HG03103 (cell line): ENCODE results near the gene BRD4.
"Not testable (repeated sequence)": the region's sequence is repeated elsewhere in the genome, so short reads cannot be mapped to it uniquely, and the experiment has no call there.

Experiments
- ATAC-seq: cut with Tn5 transposase; IDR thresholded peaks from one replicate; pipeline ENCODE4 v1.9.1; 2021; ENCODE audit warnings: low read depth; ENCODE audit not compliant: unreplicated experiment

The BRD4 gene

GRCh38 chr19:15332311-15332996, at the start of gene BRD4:
Gene BRD4, minus strand, starts transcription at chr19:15332539. Its CDS starts 59,440 bp downstream, at chr19:15273099.
- no peak for ATAC-seq

- ATAC-seq = no peak
These were observed 49.5 kb upstream of the BRD4 start for GRCh38 chr19:15381864-15382263.

- ATAC-seq = no peak
These were observed 49.1 kb upstream of the BRD4 start for GRCh38 chr19:15381429-15381828.

- peak; percentile 31 for ATAC-seq
These were observed 47.8 kb upstream of the BRD4 start for GRCh38 chr19:15379999-15380647.

GRCh38 chr19:15379083-15379998, 47.0 kb upstream of the BRD4 start, which contains the start of gene AKAP8:
Gene AKAP8, minus strand, starts transcription at chr19:15379787. Its CDS starts 56 bp downstream, at chr19:15379731.
- peak; percentile 84 for ATAC-seq

GRCh38 chr19:15378534-15379082, 46.3 kb upstream of the BRD4 start:
- ATAC-seq = no peak

GRCh38 chr19:15374796-15375440, 42.6 kb upstream of the BRD4 start:
- no peak for ATAC-seq

GRCh38 chr19:15374105-15374651, 41.8 kb upstream of the BRD4 start:
- no peak for ATAC-seq

GRCh38 chr19:15373644-15374043, 41.3 kb upstream of the BRD4 start:
- ATAC-seq = no peak

GRCh38 chr19:15372891-15373301, 40.6 kb upstream of the BRD4 start:
- no peak for ATAC-seq

- ATAC-seq = no peak
These were observed 40.1 kb upstream of the BRD4 start for GRCh38 chr19:15372470-15372869.

GRCh38 chr19:15371786-15372380, 39.5 kb upstream of the BRD4 start:
- no peak for ATAC-seq

GRCh38 chr19:15371119-15371518, 38.8 kb upstream of the BRD4 start:
- ATAC-seq = no peak

GRCh38 chr19:15369594-15369891, 37.2 kb upstream of the BRD4 start:
- no peak for ATAC-seq

GRCh38 chr19:15368798-15369593, 36.7 kb upstream of the BRD4 start:
- no peak for ATAC-seq

- no peak for ATAC-seq
These were observed 35.8 kb upstream of the BRD4 start for GRCh38 chr19:15368051-15368632.

- no peak for ATAC-seq
These were observed 35.1 kb upstream of the BRD4 start for GRCh38 chr19:15367439-15367838.

- ATAC-seq = no peak
These were observed 32.9 kb upstream of the BRD4 start for GRCh38 chr19:15365264-15365663.

GRCh38 chr19:15363791-15364190, 31.5 kb upstream of the BRD4 start:
- not testable (repeated sequence) for ATAC-seq
